Measurements from ENCODE around the gene HTR4. TPM values are rescaled to one million over a fixed set of nuclear protein-coding genes. Genes with fewer than 3 reads are reported as not detected.

The HTR4 gene
- total RNA-seq, 2 donors from 2014 or later, result 7.5 to 8.9 TPM

- no peak for TF ChIP-seq CTCF (IDR thresholded peaks at IDR 0.05)
- peaks cover 8% of the 10 kb centered on the region for H3K4me1 ChIP-seq
- intact Hi-C loops (cut with DNase I), result no loop called here
- H3K36me3 ChIP-seq, result no peaks in the 10 kb centered on the region
- H3K27me3 ChIP-seq, result no peaks in the 10 kb centered on the region
- no peak for DNase-seq
- no peak overlapping the region for H3K4me3 ChIP-seq
- H3K9me3 ChIP-seq, result no peaks in the 10 kb centered on the region
- no peak overlapping the region for H3K9ac ChIP-seq (ENCODE audit: low read depth in 2 of 2, low read length in 2 of 2)
- H3K27ac ChIP-seq, result no peak overlapping the region
Measured at GRCh38 chr5:148686660-148687059, 32.3 kb upstream of the HTR4 start.

DNA sequence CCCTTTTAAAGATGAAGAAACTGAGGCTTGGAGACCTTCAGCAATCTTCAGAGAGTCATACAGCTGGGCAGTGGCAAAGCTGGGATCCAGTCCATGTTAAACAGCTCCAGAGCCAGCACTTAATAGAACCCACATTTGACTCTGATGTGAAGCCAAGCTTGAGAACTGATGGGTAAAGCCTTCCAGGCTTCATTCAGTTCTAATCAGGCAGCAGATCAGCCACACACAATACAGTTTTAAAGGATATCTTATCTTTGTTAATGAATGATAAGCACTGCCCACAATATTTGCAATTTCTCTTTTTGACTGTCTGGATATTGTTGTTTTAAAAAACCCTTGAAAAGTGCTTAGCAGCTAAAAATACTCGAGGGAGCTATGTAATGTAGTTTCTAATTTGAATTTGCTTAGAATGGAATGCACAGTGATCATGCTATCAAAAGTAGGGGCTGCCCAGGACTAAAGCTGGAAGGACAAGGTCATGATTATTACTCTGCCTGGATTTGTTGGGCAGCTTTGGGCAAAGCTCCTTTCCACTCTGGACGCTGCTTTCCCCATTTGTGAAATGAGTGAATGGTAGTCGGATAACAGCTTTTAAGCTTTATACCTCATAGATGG lies 31.3 kb upstream of the HTR4 start:
- H3K27ac ChIP-seq, result no peak overlapping the region
- no peak overlapping the region for H3K9ac ChIP-seq (ENCODE audit: low read depth in 2 of 2, low read length in 2 of 2)
- H3K4me3 ChIP-seq, result no peak overlapping the region
- no peaks in the 10 kb centered on the region for H3K9me3 ChIP-seq
- H3K36me3 ChIP-seq, result no peaks in the 10 kb centered on the region
- TF ChIP-seq CTCF (IDR thresholded peaks at IDR 0.05), result no peak
- no peak for DNase-seq
- no peaks in the 10 kb centered on the region for H3K27me3 ChIP-seq
- intact Hi-C loops (cut with DNase I), result no loop called here
- peaks cover 8% of the 10 kb centered on the region for H3K4me1 ChIP-seq

DNA sequence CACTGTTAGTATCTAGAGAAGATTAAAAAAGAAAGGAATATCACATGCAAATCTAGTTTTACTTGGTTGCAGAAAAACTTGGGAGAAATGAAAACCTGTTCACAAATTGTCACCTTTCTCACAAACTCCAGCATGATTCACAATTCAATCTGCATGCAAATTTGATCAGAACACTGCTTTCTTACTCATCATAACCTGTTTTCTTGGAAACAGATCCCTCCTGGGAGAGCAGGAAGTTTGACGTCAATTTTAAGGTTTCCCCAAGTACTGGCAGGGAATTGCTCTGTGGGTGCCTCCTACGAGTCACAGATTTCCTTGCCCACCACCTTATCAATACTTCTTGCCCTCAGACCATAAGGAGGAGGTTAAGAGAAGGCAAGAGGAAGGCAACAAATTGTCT lies 30.2 kb upstream of the HTR4 start:
- Histone ChIP-seq H3K9ac (ENCODE audit: low read depth in 2 of 2, low read length in 2 of 2) (no peak overlapping the region), H3K27me3 (no peaks in the 10 kb centered on the region), H3K4me3 (no peak overlapping the region), H3K4me1 (peaks cover 8% of the 10 kb centered on the region), H3K27ac (no peak overlapping the region), H3K36me3 (no peaks in the 10 kb centered on the region), H3K9me3 (no peaks in the 10 kb centered on the region)
- no peak for DNase-seq
- TF ChIP-seq CTCF (IDR thresholded peaks at IDR 0.05), result no peak
- intact Hi-C loops (cut with DNase I), result no loop called here

DNA sequence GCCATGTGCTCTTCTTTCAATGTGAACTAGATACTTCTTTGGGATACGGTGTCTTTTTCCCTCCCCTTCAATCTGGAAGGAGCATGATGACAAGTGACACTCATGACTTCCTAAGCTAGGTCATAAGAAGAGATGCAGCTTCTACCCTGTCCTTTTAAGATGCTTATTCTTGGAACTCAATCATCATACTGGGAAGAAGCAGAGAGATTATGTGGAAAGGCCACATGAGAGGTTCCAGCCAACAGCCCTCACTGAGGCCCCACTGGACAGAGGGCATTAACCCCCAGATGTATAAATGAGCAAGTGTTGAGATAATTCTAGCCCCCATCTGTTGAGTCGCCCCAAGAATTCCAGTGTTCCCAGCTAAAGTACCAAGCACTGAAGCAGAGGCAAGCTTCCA lies 29.3 kb upstream of the HTR4 start:
- H3K27ac ChIP-seq, result no peak overlapping the region
- intact Hi-C loops (cut with DNase I), result no loop called here
- no peak overlapping the region for H3K9ac ChIP-seq (ENCODE audit: low read depth in 2 of 2, low read length in 2 of 2)
- DNase-seq, result no peak
- peaks cover 8% of the 10 kb centered on the region for H3K4me1 ChIP-seq
- no peak overlapping the region for H3K4me3 ChIP-seq
- TF ChIP-seq CTCF (IDR thresholded peaks at IDR 0.05), result no peak
- no peaks in the 10 kb centered on the region for H3K36me3 ChIP-seq
- no peaks in the 10 kb centered on the region for H3K27me3 ChIP-seq
- no peaks in the 10 kb centered on the region for H3K9me3 ChIP-seq

GRCh38 chr5:148682058-148683026 lies 28.0 kb upstream of the HTR4 start:
- Histone ChIP-seq H3K9ac (ENCODE audit: low read depth in 2 of 2, low read length in 2 of 2) (no peak overlapping the region), H3K27me3 (no peaks in the 10 kb centered on the region), H3K27ac (peak overlapping the region; percentile 41), H3K4me1 (peaks cover 8% of the 10 kb centered on the region), H3K4me3 (no peak overlapping the region), H3K9me3 (no peaks in the 10 kb centered on the region), H3K36me3 (no peaks in the 10 kb centered on the region)
- intact Hi-C loops (cut with DNase I), result no loop called here
- TF ChIP-seq CTCF (IDR thresholded peaks at IDR 0.05), result no peak
- peak; percentile 45 for DNase-seq
